Measurements from ENCODE around the gene AFAP1L2. TPM values are rescaled to one million over a fixed set of nuclear protein-coding genes. Genes with fewer than 3 reads are reported as not detected.
A peak's percentile ranks its signal among the peaks of the same experiment; 100 is the strongest.

The AFAP1L2 gene
- total and polyA plus RNA-seq, 5 donors: 3.7 to 7.7 (median 6.1) TPM

- WGBS: 72% methylated on average over 4 of the region's 4 CpGs
- Histone ChIP-seq H3K9me3 (ENCODE audit: control insufficient read depth, low read length) (no peaks in the 10 kb centered on the region), H3K4me3 (ENCODE audit: low read length) (no peak overlapping the region), H3K27ac (ENCODE audit: low read length) (no peak overlapping the region), H3K27me3 (ENCODE audit: control insufficient read depth, insufficient read depth) (no peaks in the 10 kb centered on the region), H3K4me1 (ENCODE audit: control insufficient read depth, insufficient read depth, low read length) (peaks cover 2% of the 10 kb centered on the region)
- DNase-seq (no peak), ATAC-seq (no peak)
- intact Hi-C loops (cut with DNase I): no loop called here
These were observed 28.3 kb upstream of the AFAP1L2 start for GRCh38 chr10:114432566-114433093.

- intact Hi-C loops (cut with DNase I): no loop called here
- Histone ChIP-seq H3K27me3 (ENCODE audit: control insufficient read depth, insufficient read depth) (no peaks in the 10 kb centered on the region), H3K27ac (ENCODE audit: low read length) (no peak overlapping the region), H3K4me1 (ENCODE audit: control insufficient read depth, insufficient read depth, low read length) (peaks cover 4% of the 10 kb centered on the region), H3K9me3 (ENCODE audit: control insufficient read depth, low read length) (no peaks in the 10 kb centered on the region), H3K4me3 (ENCODE audit: low read length) (no peak overlapping the region)
- DNase-seq (no peak), ATAC-seq (no peak)
- WGBS: 89% methylated on average over 4 of the region's 4 CpGs
These were observed 27.3 kb upstream of the AFAP1L2 start for GRCh38 chr10:114431414-114432135.

- no peaks in the 10 kb centered on the region for H3K9me3 ChIP-seq (ENCODE audit: control insufficient read depth, low read length)
- DNase-seq (no peak), ATAC-seq (no peak)
- intact Hi-C loops (cut with DNase I): no loop called here
- peaks cover 6% of the 10 kb centered on the region for H3K4me1 ChIP-seq (ENCODE audit: control insufficient read depth, insufficient read depth, low read length)
- WGBS: 93% methylated on average over 12 of the region's 12 CpGs
- no peak overlapping the region for H3K4me3 ChIP-seq (ENCODE audit: low read length)
- no peak overlapping the region for H3K27ac ChIP-seq (ENCODE audit: low read length)
- H3K27me3 ChIP-seq (ENCODE audit: control insufficient read depth, insufficient read depth): no peaks in the 10 kb centered on the region
These were observed 26.5 kb upstream of the AFAP1L2 start for GRCh38 chr10:114430688-114431413.

GRCh38 chr10:114429581-114430335 is 25.5 kb upstream of the AFAP1L2 start:
- ATAC-seq (no peak), DNase-seq (no peak)
- 86% methylated on average over 9 of the region's 9 CpGs for WGBS
- Histone ChIP-seq H3K27me3 (ENCODE audit: control insufficient read depth, insufficient read depth) (no peaks in the 10 kb centered on the region), H3K4me1 (ENCODE audit: control insufficient read depth, insufficient read depth, low read length) (peaks cover 7% of the 10 kb centered on the region), H3K9me3 (ENCODE audit: control insufficient read depth, low read length) (no peaks in the 10 kb centered on the region), H3K4me3 (ENCODE audit: low read length) (no peak overlapping the region), H3K27ac (ENCODE audit: low read length) (no peak overlapping the region)
- intact Hi-C loops (cut with DNase I): loop anchor here in 2 of 4 donors (5.0 to 10.0 kb wide), 2 partner anchors 125 to 127 kb away; no protein-coding TSS in a partner anchor

- WGBS: 43% methylated on average over 9 of the region's 9 CpGs
- ATAC-seq (peak; percentile 64 to 82), DNase-seq (peak in 1 of 3 donors; percentile 16)
- intact Hi-C loops (cut with DNase I): loop anchor here in 2 of 4 donors (5.0 to 10.0 kb wide), 2 partner anchors 122 to 125 kb away; no protein-coding TSS in a partner anchor
- Histone ChIP-seq H3K4me3 (ENCODE audit: low read length) (no peak overlapping the region), H3K9me3 (ENCODE audit: control insufficient read depth, low read length) (no peaks in the 10 kb centered on the region), H3K4me1 (ENCODE audit: control insufficient read depth, insufficient read depth, low read length) (peaks cover 7% of the 10 kb centered on the region), H3K27ac (ENCODE audit: low read length) (peak overlapping the region; percentile 76), H3K27me3 (ENCODE audit: control insufficient read depth, insufficient read depth) (no peaks in the 10 kb centered on the region)
These were observed 23.0 kb upstream of the AFAP1L2 start for GRCh38 chr10:114427124-114427852.

- no peaks in the 10 kb centered on the region for H3K9me3 ChIP-seq (ENCODE audit: control insufficient read depth, low read length)
- intact Hi-C loops (cut with DNase I): loop anchor here in 2 of 4 donors (5.0 to 10.0 kb wide), 2 partner anchors 122 to 124 kb away; no protein-coding TSS in a partner anchor
- ATAC-seq (peak; percentile 29 to 44), DNase-seq (no peak)
- H3K4me3 ChIP-seq (ENCODE audit: low read length): no peak overlapping the region
- peak overlapping the region; percentile 76 for H3K27ac ChIP-seq (ENCODE audit: low read length)
- WGBS: 43% methylated on average over 5 of the region's 5 CpGs
- peaks cover 7% of the 10 kb centered on the region for H3K4me1 ChIP-seq (ENCODE audit: control insufficient read depth, insufficient read depth, low read length)
- no peaks in the 10 kb centered on the region for H3K27me3 ChIP-seq (ENCODE audit: control insufficient read depth, insufficient read depth)
These were observed 22.2 kb upstream of the AFAP1L2 start for GRCh38 chr10:114426476-114426875.

GRCh38 chr10:114420811-114421485 is 16.6 kb upstream of the AFAP1L2 start:
- Histone ChIP-seq H3K27ac (ENCODE audit: low read length) (no peak overlapping the region), H3K4me1 (ENCODE audit: control insufficient read depth, insufficient read depth, low read length) (peaks cover 2% of the 10 kb centered on the region), H3K9me3 (ENCODE audit: control insufficient read depth, low read length) (no peaks in the 10 kb centered on the region), H3K4me3 (ENCODE audit: low read length) (no peak overlapping the region), H3K27me3 (ENCODE audit: control insufficient read depth, insufficient read depth) (no peaks in the 10 kb centered on the region)
- DNase-seq (no peak), ATAC-seq (no peak)
- 92% methylated on average over 4 of the region's 4 CpGs for WGBS
- intact Hi-C loops (cut with DNase I): loop anchor here in 1 of 4 donors (10.0 kb wide), 1 partner anchor 116 kb away; no protein-coding TSS in a partner anchor

- DNase-seq (no peak), ATAC-seq (no peak)
- Histone ChIP-seq H3K4me3 (ENCODE audit: low read length) (no peak overlapping the region), H3K27ac (ENCODE audit: low read length) (no peak overlapping the region), H3K4me1 (ENCODE audit: control insufficient read depth, insufficient read depth, low read length) (peaks cover 4% of the 10 kb centered on the region), H3K9me3 (ENCODE audit: control insufficient read depth, low read length) (no peaks in the 10 kb centered on the region), H3K27me3 (ENCODE audit: control insufficient read depth, insufficient read depth) (no peaks in the 10 kb centered on the region)
- WGBS: 86% methylated on average over 1 of the region's 1 CpG
- intact Hi-C loops (cut with DNase I): no loop called here
These were observed 13.8 kb upstream of the AFAP1L2 start for GRCh38 chr10:114418109-114418508.

- WGBS: 14% methylated on average over 9 of the region's 9 CpGs
- ATAC-seq: peak; percentile 90
- no peak overlapping the region for H3K4me3 ChIP-seq (ENCODE audit: low read length)
- intact Hi-C loops (cut with DNase I): no loop called here
- H3K9me3 ChIP-seq (ENCODE audit: control insufficient read depth, low read length): no peaks in the 10 kb centered on the region
- peaks cover 10% of the 10 kb centered on the region for H3K4me1 ChIP-seq (ENCODE audit: control insufficient read depth, insufficient read depth, low read length)
- H3K27ac ChIP-seq (ENCODE audit: low read length): no peak overlapping the region
- H3K27me3 ChIP-seq (ENCODE audit: control insufficient read depth, insufficient read depth): no peaks in the 10 kb centered on the region
- peak; percentile 57 to 75 (median 69) for DNase-seq
These were observed 8.8 kb upstream of the AFAP1L2 start for GRCh38 chr10:114412907-114413797.

Data from right cardiac atrium (tissue), 5 donors.